AG09319 (cell line): ENCODE data around the gene DGKZ.

ENCODE experiments used
- DNase-seq: peaks from one replicate; pipeline ENCODE4 v3.0.0-alpha.2; 2010; ENCODE audit warnings: low read depth; ENCODE audit errors: extremely low read depth
- CTCF ChIP-seq: IDR thresholded peaks from 2 replicates; pipeline ENCODE4 v1.5.1; 2011; ENCODE audit warnings: low read depth, mild to moderate bottlenecking, inconsistent platforms, low read length, moderate library complexity

The DGKZ gene

GRCh38 chr11:46334211-46334610 lies 13.1 kb upstream of the DGKZ start:
- TF ChIP-seq CTCF: no peak
- DNase-seq: no peak

GRCh38 chr11:46335271-46335670 lies 12.0 kb upstream of the DGKZ start:
- no peak for DNase-seq
- no peak for TF ChIP-seq CTCF

- DNase-seq: no peak
- no peak for TF ChIP-seq CTCF
Observed at GRCh38 chr11:46335890-46336562, 11.2 kb upstream of the DGKZ start.

- DNase-seq: no peak
- TF ChIP-seq CTCF: no peak
Observed at GRCh38 chr11:46336563-46337180, 10.6 kb upstream of the DGKZ start.

GRCh38 chr11:46337626-46338345 lies 9.5 kb upstream of the DGKZ start:
- no peak for TF ChIP-seq CTCF
- no peak for DNase-seq

- no peak for DNase-seq
- TF ChIP-seq CTCF: no peak
Observed at GRCh38 chr11:46338636-46338987, 8.7 kb upstream of the DGKZ start.

- no peak for DNase-seq
- TF ChIP-seq CTCF: no peak; the same call in 1 of the 2 replicates
Observed at GRCh38 chr11:46338988-46339666, 8.1 kb upstream of the DGKZ start.
